Osteocyte (in vitro differentiated cells): Measurements from ENCODE around the gene ATXN7. TPM values are rescaled to one million over a fixed set of nuclear protein-coding genes. Genes with fewer than 3 reads are reported as not detected.

ENCODE experiments used
- DNase-seq: peaks from one replicate; pipeline ENCODE4 v3.0.0; 2021; ENCODE audit warnings: mixed read lengths; ENCODE audit not compliant: unreplicated experiment; ENCODE audit errors: extremely low spot score
- H3K27ac Mint-ChIP-seq: one replicate; pipeline ENCODE4 v1.8.0; 2021; ENCODE audit warnings: mild to moderate bottlenecking, mixed read lengths; ENCODE audit not compliant: unreplicated experiment
- H3K27me3 Mint-ChIP-seq: one replicate; pipeline ENCODE4 v1.8.0; 2021; ENCODE audit warnings: mixed read lengths; ENCODE audit not compliant: unreplicated experiment
- H3K36me3 Mint-ChIP-seq: one replicate; pipeline ENCODE4 v1.8.0; 2021; ENCODE audit warnings: mixed read lengths; ENCODE audit not compliant: unreplicated experiment
- H3K4me1 Mint-ChIP-seq: one replicate; pipeline ENCODE4 v1.8.0; 2021; ENCODE audit warnings: mixed read lengths; ENCODE audit not compliant: unreplicated experiment
- H3K4me3 Mint-ChIP-seq: one replicate; pipeline ENCODE4 v1.8.0; 2021; ENCODE audit warnings: mild to moderate bottlenecking, moderate library complexity, mixed read lengths; ENCODE audit not compliant: unreplicated experiment
- H3K9me3 Mint-ChIP-seq: one replicate; pipeline ENCODE4 v1.8.0; 2021; ENCODE audit warnings: mixed read lengths; ENCODE audit not compliant: unreplicated experiment
- total RNA-seq: library from RNA; stranded (reverse); gene quantifications from 2 replicates; pipeline ENCODE4 v1.2.1, GENCODE V29; 2021
- TF ChIP-seq, protein P1 (sequence below): fragments of 200-600 bp; sonication (generic); IDR thresholded peaks from 2 replicates; pipeline ENCODE4 v1.5.0; 2021; ENCODE audit warnings: antibody characterized with exemption, mild to moderate bottlenecking, moderate library complexity

Gene ATXN7
- total RNA-seq, 1 donor from 2014 or later = 22.7 TPM

DNA sequence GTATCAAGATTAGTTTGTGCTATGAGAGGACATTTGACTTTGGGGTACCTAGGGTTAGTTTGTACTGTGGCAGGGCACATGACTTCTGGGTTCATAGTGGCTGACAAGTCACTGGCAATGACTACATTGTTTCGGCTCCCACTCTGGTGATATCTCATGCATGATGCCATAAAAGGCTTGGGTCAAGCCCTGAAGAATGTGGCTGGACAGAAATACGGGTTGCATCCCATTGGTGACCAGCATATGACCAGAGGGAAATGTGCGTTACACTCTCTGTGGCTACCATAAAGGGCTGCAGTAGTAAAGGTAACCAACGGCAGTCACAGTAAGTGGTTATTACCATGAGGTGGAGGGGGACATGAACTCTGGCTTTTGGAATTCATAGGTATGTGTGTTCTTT is 18.5 kb upstream of the ATXN7 start:
- no peak overlapping the region for H3K27ac Mint-ChIP-seq
- H3K9me3 Mint-ChIP-seq = no peaks in the 10 kb centered on the region
- no peaks in the 10 kb centered on the region for H3K4me1 Mint-ChIP-seq

DNA sequence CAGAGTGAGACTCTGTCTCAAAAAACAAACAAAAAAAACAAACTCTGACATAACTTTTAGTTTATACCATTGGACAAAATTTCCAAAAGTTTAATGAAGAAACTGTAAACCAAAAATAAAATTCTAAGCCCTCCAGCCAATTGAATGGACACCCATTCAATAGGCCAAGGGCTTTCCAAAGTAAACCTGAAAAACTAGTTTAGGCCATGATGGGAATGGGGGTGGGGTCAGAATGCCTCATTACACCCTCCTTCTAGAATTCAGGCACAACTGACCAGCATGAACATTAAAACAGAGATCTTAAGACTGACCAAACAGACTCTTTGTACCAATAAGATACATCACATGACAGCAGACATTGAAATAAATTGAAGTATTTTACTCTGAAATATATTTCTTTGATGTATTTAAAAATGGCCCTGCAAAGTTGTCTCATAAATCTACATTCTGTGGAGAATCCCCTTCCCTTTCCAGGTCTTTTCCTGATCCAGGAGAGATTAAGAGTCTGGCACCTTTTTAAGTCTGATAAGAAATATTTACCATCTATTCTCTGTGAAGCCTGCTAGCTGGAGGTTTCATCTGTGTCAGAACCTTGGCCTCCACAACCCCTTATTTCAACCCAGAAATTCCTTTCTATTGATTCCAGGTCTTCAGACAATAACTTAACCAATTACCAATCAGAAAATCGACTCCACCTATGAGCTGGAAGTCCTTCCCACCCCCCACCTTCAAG is 15.8 kb upstream of the ATXN7 start:
- Mint-ChIP-seq H3K4me1 (no peaks in the 10 kb centered on the region), H3K27ac (no peak overlapping the region), H3K9me3 (no peaks in the 10 kb centered on the region), H3K27me3 (no peaks in the 10 kb centered on the region), H3K4me3 (no peak overlapping the region), H3K36me3 (peaks cover 10% of the 10 kb centered on the region)
- DNase-seq = no peak
- TF ChIP-seq, protein P1, sequence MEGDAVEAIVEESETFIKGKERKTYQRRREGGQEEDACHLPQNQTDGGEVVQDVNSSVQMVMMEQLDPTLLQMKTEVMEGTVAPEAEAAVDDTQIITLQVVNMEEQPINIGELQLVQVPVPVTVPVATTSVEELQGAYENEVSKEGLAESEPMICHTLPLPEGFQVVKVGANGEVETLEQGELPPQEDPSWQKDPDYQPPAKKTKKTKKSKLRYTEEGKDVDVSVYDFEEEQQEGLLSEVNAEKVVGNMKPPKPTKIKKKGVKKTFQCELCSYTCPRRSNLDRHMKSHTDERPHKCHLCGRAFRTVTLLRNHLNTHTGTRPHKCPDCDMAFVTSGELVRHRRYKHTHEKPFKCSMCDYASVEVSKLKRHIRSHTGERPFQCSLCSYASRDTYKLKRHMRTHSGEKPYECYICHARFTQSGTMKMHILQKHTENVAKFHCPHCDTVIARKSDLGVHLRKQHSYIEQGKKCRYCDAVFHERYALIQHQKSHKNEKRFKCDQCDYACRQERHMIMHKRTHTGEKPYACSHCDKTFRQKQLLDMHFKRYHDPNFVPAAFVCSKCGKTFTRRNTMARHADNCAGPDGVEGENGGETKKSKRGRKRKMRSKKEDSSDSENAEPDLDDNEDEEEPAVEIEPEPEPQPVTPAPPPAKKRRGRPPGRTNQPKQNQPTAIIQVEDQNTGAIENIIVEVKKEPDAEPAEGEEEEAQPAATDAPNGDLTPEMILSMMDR = no peak

More for the DNA sequence above, 18.5 kb upstream of the ATXN7 start:
- DNase-seq = no peak
- no peak overlapping the region for H3K4me3 Mint-ChIP-seq
- H3K27me3 Mint-ChIP-seq = no peaks in the 10 kb centered on the region
- H3K36me3 Mint-ChIP-seq = peaks cover 2% of the 10 kb centered on the region
- TF ChIP-seq, protein P1 = no peak

DNA sequence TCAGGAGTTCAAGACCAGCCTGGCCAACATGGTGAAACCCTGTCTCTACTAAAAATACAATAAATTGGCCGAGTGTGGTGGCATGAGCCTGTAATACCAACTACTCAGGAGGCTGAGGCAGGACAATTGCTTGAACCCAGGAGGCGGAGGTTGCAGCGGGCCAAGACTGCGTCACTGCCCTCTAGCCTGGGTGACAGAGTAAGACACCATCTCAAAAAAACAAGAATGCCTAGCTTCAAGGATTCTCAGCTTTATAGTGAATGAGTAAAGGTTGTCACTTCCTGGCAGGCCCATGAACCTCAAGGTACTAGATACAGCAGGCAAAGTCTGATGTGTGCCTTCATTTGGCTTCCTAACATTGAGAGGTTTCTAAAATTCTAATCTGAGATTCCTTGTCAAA is 14.5 kb upstream of the ATXN7 start:
- H3K4me3 Mint-ChIP-seq = no peak overlapping the region
- peaks cover 10% of the 10 kb centered on the region for H3K36me3 Mint-ChIP-seq
- no peak overlapping the region for H3K27ac Mint-ChIP-seq
- no peaks in the 10 kb centered on the region for H3K9me3 Mint-ChIP-seq
- TF ChIP-seq, protein P1 = no peak
- DNase-seq = no peak
- H3K4me1 Mint-ChIP-seq = no peaks in the 10 kb centered on the region
- no peaks in the 10 kb centered on the region for H3K27me3 Mint-ChIP-seq

DNA sequence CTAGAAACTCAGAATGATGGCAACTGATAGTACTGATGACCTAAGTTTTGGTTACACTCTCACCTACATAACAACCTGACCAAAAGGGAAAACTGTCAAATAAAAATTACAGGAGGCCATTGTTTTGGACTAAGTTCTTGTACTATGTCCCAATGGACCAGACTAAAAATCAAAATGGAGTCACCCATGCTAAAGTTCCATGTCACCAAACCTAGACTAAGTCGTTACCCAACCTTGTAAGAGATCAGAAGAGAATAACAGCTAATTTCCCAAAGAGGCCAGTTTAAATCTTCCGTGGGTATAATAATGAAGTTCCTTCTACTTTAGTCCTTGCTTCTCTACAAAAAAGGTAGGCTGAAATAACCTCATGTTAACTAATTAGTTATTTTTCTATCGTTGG is 12.4 kb upstream of the ATXN7 start:
- no peaks in the 10 kb centered on the region for H3K9me3 Mint-ChIP-seq
- no peaks in the 10 kb centered on the region for H3K27me3 Mint-ChIP-seq

DNA sequence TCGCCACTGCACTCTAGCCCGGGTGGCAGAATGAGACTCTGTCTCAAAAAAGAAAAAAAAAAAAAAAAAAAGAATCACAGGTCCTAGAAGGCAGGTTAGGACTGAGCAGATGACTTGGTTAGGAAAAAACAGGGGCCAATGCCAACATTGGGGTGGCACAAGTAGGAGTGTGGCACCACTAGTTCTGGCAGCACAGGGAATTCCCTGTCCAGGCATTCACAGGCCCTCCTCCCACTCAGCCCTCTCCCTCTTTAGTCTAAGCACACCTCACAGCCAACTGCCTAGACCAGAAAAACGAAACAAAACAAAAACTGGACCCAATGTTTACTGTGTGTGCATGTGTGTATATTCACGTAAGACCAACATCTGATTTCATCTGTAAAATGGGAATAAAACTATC is 10.6 kb upstream of the ATXN7 start:
- no peak for DNase-seq
- H3K9me3 Mint-ChIP-seq = no peaks in the 10 kb centered on the region
- TF ChIP-seq, protein P1 = no peak
- no peaks in the 10 kb centered on the region for H3K27me3 Mint-ChIP-seq
- peaks cover 10% of the 10 kb centered on the region for H3K36me3 Mint-ChIP-seq
- peaks cover 10% of the 10 kb centered on the region for H3K4me1 Mint-ChIP-seq
- no peak overlapping the region for H3K4me3 Mint-ChIP-seq
- no peak overlapping the region for H3K27ac Mint-ChIP-seq

More for the DNA sequence above, 12.4 kb upstream of the ATXN7 start:
- TF ChIP-seq, protein P1 = no peak
- Mint-ChIP-seq H3K4me1 (no peaks in the 10 kb centered on the region), H3K36me3 (peaks cover 10% of the 10 kb centered on the region), H3K27ac (no peak overlapping the region), H3K4me3 (no peak overlapping the region)
- DNase-seq = no peak
